Left renal pelvis (tissue), 4 donors: ENCODE data around the gene SMURF2. TPM values are rescaled to one million over a fixed set of nuclear protein-coding genes. Genes with fewer than 3 reads are reported as not detected.

ENCODE experiments used
- DNase-seq, 4 donors: peaks; one replicate each; pipeline ENCODE4 v3.0.0-alpha.2; 2013; ENCODE audit warnings: low read depth in 4 of 4, low spot score in 3 of 4
- polyA plus RNA-seq, 4 donors: library from polyadenylated mRNA; unstranded; fragments of 120-200 nt; gene quantifications; one replicate each; pipeline ENCODE4 v1.2.1, GENCODE V29; 2013; ENCODE audit not compliant: insufficient read length in 4 of 4

The SMURF2 gene
- polyA plus RNA-seq, 4 donors: 32.7 to 43.7 (median 39.6) TPM

DNA sequence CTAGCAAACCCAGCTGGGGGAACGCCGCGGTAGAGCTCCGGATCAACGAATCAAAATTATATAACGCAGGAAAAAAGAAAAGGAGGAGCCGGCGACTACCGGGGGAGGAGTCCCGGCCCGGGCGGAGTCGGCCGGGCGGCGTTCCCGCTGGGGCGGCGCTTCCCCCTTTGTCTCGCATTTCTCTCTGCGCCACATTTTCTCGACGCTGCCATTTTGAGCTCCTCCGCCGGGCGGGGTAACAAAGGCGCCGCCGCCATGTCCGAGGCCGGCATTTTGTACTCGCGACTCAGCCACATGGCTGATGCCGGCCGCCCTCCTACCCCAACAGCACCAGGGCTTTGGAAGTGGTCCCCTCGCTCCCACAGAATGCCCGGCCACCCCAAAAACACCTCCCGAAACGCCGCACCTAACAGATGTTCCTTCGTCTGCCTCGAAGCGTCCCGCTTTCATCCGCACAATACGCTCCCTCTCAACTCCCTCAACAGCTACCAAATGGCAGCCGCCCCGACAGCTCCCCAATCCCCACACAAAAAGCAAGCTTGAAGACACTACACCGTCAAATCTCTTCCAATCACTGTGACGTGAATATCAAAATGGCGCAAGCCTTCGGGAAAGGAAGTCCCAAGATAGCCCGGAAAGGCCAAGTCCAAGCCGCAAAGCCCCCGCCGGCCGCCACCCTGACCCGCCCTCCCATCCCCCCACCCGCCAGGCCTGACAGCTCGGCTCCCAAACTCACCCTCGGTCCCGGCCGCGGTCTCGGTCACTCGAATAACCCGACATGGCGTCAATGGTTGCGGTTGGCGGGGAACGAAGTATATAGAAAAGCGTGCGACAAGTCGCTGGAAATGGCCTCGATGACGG, 156.5 kb downstream of the SMURF2 start:
- peak; percentile 80 to 92 (median 88) for DNase-seq

DNA sequence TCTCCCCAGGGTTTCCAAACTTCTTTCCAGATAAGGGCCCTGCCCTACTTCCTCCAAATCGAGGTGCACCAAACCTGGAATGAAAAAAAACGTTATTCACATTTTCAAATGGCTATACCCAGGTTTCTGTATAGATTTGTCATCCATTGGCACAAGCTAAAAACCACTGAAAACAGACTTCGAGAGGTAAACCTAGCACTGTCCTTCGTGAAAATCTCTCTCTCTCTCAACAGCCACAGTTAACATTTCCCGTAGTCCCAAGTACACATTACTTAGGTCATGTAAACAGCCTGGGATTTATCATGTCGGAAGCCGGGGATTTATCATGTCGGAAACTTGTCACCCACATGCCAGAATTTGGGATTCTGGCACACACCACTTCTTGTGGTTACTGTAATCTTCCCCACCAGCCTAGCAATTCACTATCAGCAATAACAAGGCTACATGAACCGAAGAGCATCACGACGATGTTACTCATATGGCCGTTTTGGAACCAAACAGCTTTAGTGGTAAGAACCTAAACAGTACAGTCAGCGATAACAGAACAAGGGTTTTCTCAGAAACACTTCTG, 157.3 kb downstream of the SMURF2 start:
- DNase-seq: peak in 3 of 4 donors; percentile 22 to 44 (median 43)

GRCh38 chr17:64503821-64504768, 158.0 kb downstream of the SMURF2 start:
- DNase-seq: no peak

GRCh38 chr17:64503341-64503740, 158.8 kb downstream of the SMURF2 start:
- DNase-seq: no peak

DNA sequence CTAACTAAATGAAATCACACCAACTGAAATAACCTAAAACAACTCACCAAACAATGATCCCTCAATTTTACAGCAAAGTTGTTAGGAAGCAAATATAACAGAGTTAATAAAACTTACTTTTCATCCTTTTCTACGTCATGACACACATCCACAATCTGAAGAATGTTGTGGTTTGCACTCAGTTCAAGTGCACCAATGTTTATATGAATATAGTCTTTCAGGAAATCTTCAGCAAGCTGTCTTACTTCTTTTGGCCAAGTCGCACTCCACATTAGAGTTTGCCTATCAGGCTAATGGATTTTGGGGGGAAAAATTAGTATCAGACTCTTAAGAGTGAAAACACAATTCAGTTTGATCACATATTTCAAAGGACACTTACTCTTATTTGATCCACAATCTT, 159.3 kb downstream of the SMURF2 start:
- no peak for DNase-seq

DNA sequence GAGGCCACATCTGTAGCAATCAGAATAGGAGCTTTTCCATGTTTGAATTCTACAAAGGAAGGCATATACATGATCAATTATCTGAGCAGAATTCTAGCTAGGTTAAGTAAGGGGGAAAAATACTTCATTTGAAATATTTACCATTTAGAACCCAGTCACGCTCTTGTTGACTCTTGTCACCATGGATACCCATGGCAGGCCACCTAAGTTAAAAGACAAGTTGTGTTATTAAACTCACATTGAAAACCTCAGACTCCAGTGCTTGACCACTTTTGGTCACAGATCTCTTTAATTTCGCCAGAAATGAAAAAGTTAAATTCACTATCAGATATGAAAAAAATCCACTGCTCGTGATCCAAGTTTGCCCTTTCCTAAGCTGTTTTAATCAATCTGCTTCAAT, 160.1 kb downstream of the SMURF2 start:
- DNase-seq: no peak

- no peak for DNase-seq
Measured at GRCh38 chr17:64500862-64501765, 161.0 kb downstream of the SMURF2 start.

- DNase-seq: no peak
Measured at GRCh38 chr17:64500487-64500859, 161.6 kb downstream of the SMURF2 start.

GRCh38 chr17:64499805-64500486, 162.2 kb downstream of the SMURF2 start:
- no peak for DNase-seq

DNA sequence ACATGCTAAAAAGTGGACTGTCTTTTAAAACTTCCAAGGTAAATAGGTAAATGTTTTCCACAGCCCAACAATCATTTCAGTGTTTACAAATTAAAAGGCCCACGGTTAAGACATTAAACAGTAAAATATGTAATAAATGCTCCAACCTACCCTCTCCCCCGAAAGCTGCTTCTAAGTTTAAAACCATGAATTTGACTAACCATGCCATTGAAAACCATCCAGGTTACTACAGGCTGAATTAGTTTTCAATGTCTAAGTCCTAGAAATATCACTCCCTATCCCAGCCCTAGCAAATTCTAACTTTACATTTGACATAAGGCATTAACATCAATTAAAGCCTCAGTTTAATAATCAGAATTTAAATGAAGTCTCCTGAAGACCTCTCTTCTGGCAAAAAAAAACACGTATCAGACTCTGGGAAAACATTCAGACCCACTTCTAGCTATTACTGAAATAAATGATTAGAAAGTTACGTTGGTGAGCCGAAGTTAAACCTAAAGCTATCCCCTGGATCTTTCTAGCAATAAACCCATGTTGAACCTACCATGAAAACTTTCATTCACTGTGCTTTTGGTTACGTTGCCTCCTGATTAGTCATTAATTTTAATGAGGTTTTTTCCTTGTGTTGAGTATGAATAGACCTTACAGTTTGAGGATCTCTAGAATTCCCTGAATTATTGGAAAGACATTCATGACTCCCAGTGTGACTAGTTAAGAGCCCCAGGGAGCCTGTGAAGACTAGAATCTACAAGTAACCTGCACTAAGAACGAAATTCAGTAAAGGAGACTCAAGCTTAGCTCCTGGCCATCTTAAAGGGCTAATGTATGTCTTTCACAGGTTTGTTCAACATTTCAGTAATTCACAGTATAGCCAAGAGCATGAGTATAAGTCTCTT, 163.6 kb downstream of the SMURF2 start:
- DNase-seq: no peak

DNA sequence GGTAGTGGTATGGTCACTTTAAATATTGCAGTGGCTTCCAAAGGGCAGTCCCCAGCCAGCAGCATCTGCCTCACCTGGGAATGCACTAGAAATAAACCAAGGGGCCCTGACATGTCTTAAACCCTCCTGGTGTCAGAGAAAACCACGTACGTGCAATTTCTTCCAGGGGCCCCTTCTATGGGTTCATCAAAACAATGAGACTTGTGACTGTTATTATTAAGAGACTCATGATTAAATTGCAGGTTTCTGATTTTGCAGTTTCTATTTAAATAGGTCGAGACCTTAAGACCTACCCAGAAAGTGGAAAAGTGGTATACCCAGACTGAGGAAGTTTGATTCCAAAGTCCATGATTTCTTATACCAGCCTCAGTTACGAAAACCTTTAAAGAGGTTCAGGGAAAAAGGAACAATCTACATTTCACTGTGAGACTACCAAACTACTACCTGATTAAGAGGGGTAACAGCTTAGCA, 164.5 kb downstream of the SMURF2 start:
- no peak for DNase-seq

DNA sequence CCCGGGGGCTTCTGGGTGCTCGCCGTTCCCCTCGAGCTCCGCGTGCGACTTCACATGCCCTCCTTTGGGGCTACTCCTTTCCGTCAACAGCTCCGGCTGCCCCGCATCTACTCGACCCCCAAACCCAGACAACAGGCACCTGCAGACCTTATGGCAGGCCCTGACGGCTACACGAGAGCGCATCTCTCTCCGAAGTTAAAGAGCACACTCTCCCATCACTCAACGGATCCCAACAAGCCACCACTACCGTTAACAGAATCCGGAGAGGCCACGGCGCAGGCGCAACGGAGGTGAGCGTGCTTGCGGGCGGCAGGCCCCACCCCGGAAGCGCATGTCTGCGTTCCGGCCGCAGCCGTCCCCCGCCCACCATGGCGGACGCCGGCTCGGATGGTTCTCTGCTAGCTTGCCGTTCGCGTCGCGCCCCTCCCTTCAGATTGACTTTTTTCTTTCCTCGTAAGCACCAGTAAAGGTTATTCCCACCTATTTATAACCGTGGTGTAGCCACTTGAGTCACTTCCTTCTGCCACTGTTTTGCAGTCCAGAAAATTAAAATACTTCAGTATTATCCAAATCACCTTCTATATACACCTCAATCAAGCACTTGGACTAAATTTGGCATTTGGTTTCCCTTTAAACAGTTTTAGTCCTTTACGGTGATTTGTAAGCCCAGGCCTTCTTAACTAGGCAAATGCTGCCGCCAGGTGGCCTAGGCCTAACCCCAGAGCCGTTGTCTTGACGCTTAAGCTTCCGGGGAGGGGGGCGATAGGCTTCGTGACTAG, 165.1 kb downstream of the SMURF2 start, which contains the start of gene POLG2:
Gene POLG2, minus strand, starts transcription at position 269 of the 779 bp plus-strand sequence. Its CDS starts 86 bp downstream, at position 183.
- DNase-seq: peak in 3 of 4 donors; percentile 73 to 82 (median 81)

DNA sequence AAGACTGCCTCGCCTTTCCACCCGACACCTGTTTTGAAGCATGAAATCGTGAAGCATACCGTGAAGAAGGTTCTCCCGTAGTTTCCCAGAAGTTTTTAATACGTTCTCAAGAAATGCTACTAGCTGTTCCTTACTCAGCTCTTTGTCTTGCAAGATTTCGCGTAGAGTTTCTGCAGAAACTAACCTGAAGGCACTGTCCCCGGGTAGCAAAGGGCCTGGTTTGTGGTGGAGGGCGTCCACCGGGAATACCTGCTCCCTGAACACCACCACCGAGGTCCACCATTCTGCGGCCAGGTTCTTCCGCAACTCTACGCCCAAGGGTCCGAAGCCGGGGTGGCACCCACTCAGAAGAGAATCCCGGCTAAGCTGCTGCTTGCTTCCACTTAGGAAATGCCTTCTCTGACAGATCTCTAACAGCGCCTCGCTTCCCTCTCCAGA, 165.7 kb downstream of the SMURF2 start:
- DNase-seq: peak in 1 of 4 donors; percentile 16
